GM12873 (cell line): ENCODE measurements around the gene YLPM1.

Experiments used
- CTCF ChIP-seq: IDR thresholded peaks from 2 replicates; pipeline ENCODE4 v1.5.1; 2012; ENCODE audit warnings: low read depth, mild to moderate bottlenecking, moderate library complexity, low read length, control low read depth; ENCODE audit not compliant: insufficient read depth; ENCODE audit errors: missing control alignments

The YLPM1 gene

GRCh38 chr14:74762917-74763802, at the start of gene YLPM1:
YLPM1 (plus strand) TSS chr14:74763316; CDS start chr14:74763490, 174 bp downstream.
- peak; percentile 61 for TF ChIP-seq CTCF

- no peak for TF ChIP-seq CTCF
Measured at GRCh38 chr14:74713395-74713735, 49.8 kb upstream of the YLPM1 start.

GRCh38 chr14:74720526-74720925, 42.6 kb upstream of the YLPM1 start:
- TF ChIP-seq CTCF, result no peak

GRCh38 chr14:74723134-74723533, 40.0 kb upstream of the YLPM1 start:
- TF ChIP-seq CTCF, result no peak

- no peak for TF ChIP-seq CTCF
Measured at GRCh38 chr14:74732387-74732786, 30.7 kb upstream of the YLPM1 start.

GRCh38 chr14:74733221-74733620, 29.9 kb upstream of the YLPM1 start:
- no peak for TF ChIP-seq CTCF

GRCh38 chr14:74735125-74735524, 28.0 kb upstream of the YLPM1 start:
- no peak for TF ChIP-seq CTCF
